HL-60 (cell line): Measurements from ENCODE around the gene SNRPB2.
A peak's percentile ranks its signal among the peaks of the same experiment; 100 is the strongest.

Experiments used
- DNase-seq, 2 experiments: peaks; one replicate each; pipeline ENCODE4 v3.0.0-alpha.2; 2010 to 2020; ENCODE audit warnings: low read depth in 1 of 2, low spot score in 1 of 2
- H3K27ac ChIP-seq: fragments of 250-450 bp; sonication (Bioruptor Pico); replicated peaks from 2 replicates; pipeline ENCODE4 v1.5.1; 2020; ENCODE audit warnings: mild to moderate bottlenecking, moderate library complexity
- H3K27me3 ChIP-seq: fragments of 250-450 bp; sonication (Bioruptor Pico); 2 replicates; pipeline ENCODE4 v1.5.1; 2021; ENCODE audit warnings: mild to moderate bottlenecking, moderate library complexity; ENCODE audit not compliant: insufficient read depth, poor library complexity, severe bottlenecking
- H3K4me3 ChIP-seq: replicated peaks from 2 replicates; pipeline ENCODE4 v1.5.1; 2011; ENCODE audit warnings: mild to moderate bottlenecking, control low read depth, low read length; ENCODE audit not compliant: insufficient read depth
- CTCF ChIP-seq: IDR thresholded peaks from one replicate; pipeline ENCODE4 v1.5.1; 2011; ENCODE audit warnings: low read length, control low read depth, inconsistent platforms; ENCODE audit not compliant: insufficient read depth
- GABPA ChIP-seq: IDR thresholded peaks from 2 replicates; pipeline ENCODE4 v1.6.1; 2012; ENCODE audit warnings: low read depth
- POLR2AphosphoS5 ChIP-seq: IDR thresholded peaks from 2 replicates; pipeline ENCODE4 v1.6.1; 2012; ENCODE audit warnings: low read depth
- REST ChIP-seq: IDR thresholded peaks from 2 replicates; pipeline ENCODE4 v1.6.1; 2012; ENCODE audit warnings: low read depth; ENCODE audit not compliant: insufficient replicate concordance
- SPI1 ChIP-seq: IDR thresholded peaks from 2 replicates; pipeline ENCODE4 v1.6.1; 2012; ENCODE audit warnings: low read depth, mild to moderate bottlenecking, borderline replicate concordance

SNRPB2 gene

GRCh38 chr20:16719421-16719820 is 10.4 kb upstream of the SNRPB2 start:
- Histone ChIP-seq H3K27ac (no peak overlapping the region), H3K4me3 (no peak overlapping the region), H3K27me3 (no peaks in the 10 kb centered on the region)
- no peak for DNase-seq
- TF ChIP-seq REST (no peak), POLR2AphosphoS5 (no peak), GABPA (no peak), SPI1 (no peak), CTCF (no peak)

- no peak for TF ChIP-seq POLR2AphosphoS5
- TF ChIP-seq GABPA: no peak
- no peak for TF ChIP-seq REST
- no peak for TF ChIP-seq SPI1
- no peak for TF ChIP-seq CTCF
- H3K4me3 ChIP-seq: no peak overlapping the region
- peak overlapping the region; percentile 86 for H3K27ac ChIP-seq
- no peaks in the 10 kb centered on the region for H3K27me3 ChIP-seq
- no peak for DNase-seq
Observed at GRCh38 chr20:16729080-16729479, 746 bp upstream of the SNRPB2 start.

GRCh38 chr20:16732506-16733152 is 2.8 kb downstream of the SNRPB2 start:
- no peaks in the 10 kb centered on the region for H3K27me3 ChIP-seq
- peak in 1 of 2 experiments; percentile 75 for DNase-seq
- H3K27ac ChIP-seq: peak overlapping the region; percentile 32
- TF ChIP-seq POLR2AphosphoS5 (peak; percentile 67; the same call in 1 of the 2 replicates), SPI1 (peak; percentile 50), CTCF (no peak)
- H3K4me3 ChIP-seq: no peak overlapping the region
